Right ventricle myocardium superior (tissue), 1 donor: ENCODE results near the gene ADK. TPM values are rescaled to one million over a fixed set of nuclear protein-coding genes. Genes with fewer than 3 reads are reported as not detected.
"Not testable (repeated sequence)": the region's sequence is repeated elsewhere in the genome, so short reads cannot be mapped to it uniquely, and the experiment has no call there.

Experiments
- ATAC-seq: fragments of 200-7000 bp; cut with Tn5 transposase; one replicate; pipeline ENCODE4 v1.9.1; 2020; ENCODE audit warnings: mild to moderate bottlenecking; ENCODE audit not compliant: poor library complexity
- DNase-seq: peaks from one replicate; pipeline ENCODE4 v3.0.0-alpha.2; 2020
- intact Hi-C: fragments of 100-400 bp; cut with DNase I; formaldehyde crosslinking; loops from one replicate; pipeline ENCODE4 v1.11.2; 2022
- total RNA-seq: library from RNA; stranded (reverse); fragmentation: NEBNext Ultra II Directional; extraction: Animal tissue kit (Norgen Biotek cat#: 25700); gene quantifications from one replicate; pipeline ENCODE4 v1.2.1, GENCODE V29; 2021
- donor health status: DM: no; HTN: yes; CAD: no; lungs with severe emphysema.

ADK gene
- total RNA-seq, 1 donor from 2014 or later, result 40.6 TPM

GRCh38 chr10:74485283-74485682 lies 334.3 kb downstream of the ADK start:
- DNase-seq (no peak), ATAC-seq (no peak)
- intact Hi-C loops, result no loop called here

GRCh38 chr10:74486659-74487058 lies 335.6 kb downstream of the ADK start:
- ATAC-seq (peak; percentile 43), DNase-seq (no peak)
- intact Hi-C loops, result no loop called here

- DNase-seq (no peak), ATAC-seq (no peak)
- intact Hi-C loops, result no loop called here
Observed at GRCh38 chr10:74488907-74489306, 337.9 kb downstream of the ADK start.

- DNase-seq (no peak), ATAC-seq (no peak)
- intact Hi-C loops, result no loop called here
Observed at GRCh38 chr10:74490551-74490950, 339.5 kb downstream of the ADK start.

- no peak for ATAC-seq
- intact Hi-C loops, result no loop called here
Observed at GRCh38 chr10:74491014-74491413, 340.0 kb downstream of the ADK start.

GRCh38 chr10:74496276-74496675 lies 345.3 kb downstream of the ADK start:
- DNase-seq, ATAC-seq, intact Hi-C loops: not testable (repeated sequence)

More at GRCh38 chr10:74491014-74491413, 340.0 kb downstream of the ADK start:
- no peak for DNase-seq

- DNase-seq, ATAC-seq, intact Hi-C loops: not testable (repeated sequence)
Observed at GRCh38 chr10:74498664-74499063, 347.6 kb downstream of the ADK start.

- DNase-seq (no peak), ATAC-seq (no peak)
- intact Hi-C loops, result no loop called here
Observed at GRCh38 chr10:74500026-74500704, 349.1 kb downstream of the ADK start.

- intact Hi-C loops, result no loop called here
- ATAC-seq (no peak), DNase-seq (no peak)
Observed at GRCh38 chr10:74500816-74501215, 349.8 kb downstream of the ADK start.

- intact Hi-C loops, result no loop called here
Observed at GRCh38 chr10:74502963-74503608, 352.1 kb downstream of the ADK start.

GRCh38 chr10:74507951-74508350 lies 356.9 kb downstream of the ADK start:
- DNase-seq (no peak), ATAC-seq (no peak)
- intact Hi-C loops, result no loop called here

More at GRCh38 chr10:74502963-74503608, 352.1 kb downstream of the ADK start:
- no peak for DNase-seq
- ATAC-seq, result no peak

- DNase-seq, result no peak
- no peak for ATAC-seq
- intact Hi-C loops, result no loop called here
Observed at GRCh38 chr10:74510594-74510993, 359.6 kb downstream of the ADK start.

GRCh38 chr10:74511051-74511450 lies 360.0 kb downstream of the ADK start:
- intact Hi-C loops, result no loop called here
- no peak for ATAC-seq
- no peak for DNase-seq

- ATAC-seq, result no peak
- DNase-seq, result no peak
- intact Hi-C loops, result no loop called here
Observed at GRCh38 chr10:74514322-74514721, 363.3 kb downstream of the ADK start.

GRCh38 chr10:74518061-74518460 lies 367.0 kb downstream of the ADK start:
- DNase-seq, result no peak
- no peak for ATAC-seq
- intact Hi-C loops, result no loop called here

GRCh38 chr10:74521526-74521925 lies 370.5 kb downstream of the ADK start:
- no peak for ATAC-seq
- DNase-seq, result no peak
- intact Hi-C loops, result no loop called here

GRCh38 chr10:74523199-74523598 lies 372.2 kb downstream of the ADK start:
- intact Hi-C loops, result no loop called here
- DNase-seq, result no peak
- ATAC-seq, result no peak

GRCh38 chr10:74525885-74526284 lies 374.9 kb downstream of the ADK start:
- intact Hi-C loops, result no loop called here
- DNase-seq, result no peak
- no peak for ATAC-seq

- ATAC-seq, intact Hi-C loops, DNase-seq: not testable (repeated sequence)
Observed at GRCh38 chr10:74527611-74528010, 376.6 kb downstream of the ADK start.

GRCh38 chr10:74529205-74529604 lies 378.2 kb downstream of the ADK start:
- ATAC-seq (no peak), DNase-seq (no peak)
- intact Hi-C loops, result no loop called here
